NT2/D1 (cell line): ENCODE results near the gene IL21R.

Source experiments
- DNase-seq: peaks from one replicate; pipeline ENCODE4 v3.0.0-alpha.2; 2011; ENCODE audit warnings: low read depth, low spot score
- H3K27me3 ChIP-seq: 2 replicates; pipeline ENCODE4 v1.6.0; 2011; ENCODE audit warnings: mild to moderate bottlenecking; ENCODE audit not compliant: insufficient read length, insufficient read depth
- H3K36me3 ChIP-seq: 2 replicates; pipeline ENCODE4 v1.6.1; 2011; ENCODE audit warnings: mild to moderate bottlenecking, low read length, mixed read lengths; ENCODE audit not compliant: insufficient read depth, insufficient read length
- H3K4me1 ChIP-seq: 2 replicates; pipeline ENCODE4 v1.5.1; 2011; ENCODE audit not compliant: insufficient read depth, insufficient read length
- H3K4me3 ChIP-seq: 2 replicates; pipeline ENCODE4 v1.5.1; 2011; ENCODE audit warnings: low read depth; ENCODE audit not compliant: insufficient read length
- H3K9ac ChIP-seq: 2 replicates; pipeline ENCODE4 v1.6.0; 2011; ENCODE audit warnings: low read depth; ENCODE audit not compliant: insufficient read length
- H3K9me3 ChIP-seq: 2 replicates; pipeline ENCODE4 v1.5.1; 2011; ENCODE audit warnings: mild to moderate bottlenecking, low read length; ENCODE audit not compliant: insufficient read depth
- SUZ12 ChIP-seq: IDR thresholded peaks from 2 replicates; pipeline ENCODE4 v1.6.1; 2011; ENCODE audit not compliant: insufficient read length, insufficient read depth; ENCODE audit errors: extremely low read depth
- YY1 ChIP-seq: IDR thresholded peaks from 2 replicates; pipeline ENCODE4 v1.6.1; 2011; ENCODE audit not compliant: insufficient read length, insufficient read depth
- ZNF274 ChIP-seq: IDR thresholded peaks from 2 replicates; pipeline ENCODE4 v1.6.1; 2011; ENCODE audit warnings: mild to moderate bottlenecking, low read depth, low read length

Gene IL21R

DNA sequence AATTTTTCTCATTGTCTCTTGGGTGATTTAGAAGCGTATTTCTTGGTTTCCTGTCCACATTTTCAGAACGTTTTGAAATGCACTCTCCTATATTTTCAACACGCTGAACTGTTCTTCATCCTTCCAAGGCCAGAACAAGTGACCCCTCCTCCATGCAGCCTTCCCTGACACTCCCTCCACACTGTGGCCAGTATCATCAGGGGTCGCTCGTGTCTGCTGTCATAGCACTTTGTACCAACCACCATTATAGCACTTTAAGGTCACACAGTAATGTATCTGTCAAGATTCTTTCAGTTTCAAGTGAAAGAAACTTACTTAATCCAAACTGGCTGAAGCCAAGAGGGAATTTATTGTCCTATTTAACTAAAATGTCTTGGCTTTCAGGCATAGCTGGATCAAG is 17.5 kb upstream of the IL21R start:
- Histone ChIP-seq H3K4me1 (no peaks in the 10 kb centered on the region), H3K9ac (no peak overlapping the region), H3K36me3 (no peaks in the 10 kb centered on the region), H3K9me3 (peaks cover 17% of the 10 kb centered on the region; the same call in 1 of the 2 replicates), H3K4me3 (no peak overlapping the region), H3K27me3 (no peaks in the 10 kb centered on the region)
- no peak for TF ChIP-seq SUZ12
- no peak for DNase-seq

DNA sequence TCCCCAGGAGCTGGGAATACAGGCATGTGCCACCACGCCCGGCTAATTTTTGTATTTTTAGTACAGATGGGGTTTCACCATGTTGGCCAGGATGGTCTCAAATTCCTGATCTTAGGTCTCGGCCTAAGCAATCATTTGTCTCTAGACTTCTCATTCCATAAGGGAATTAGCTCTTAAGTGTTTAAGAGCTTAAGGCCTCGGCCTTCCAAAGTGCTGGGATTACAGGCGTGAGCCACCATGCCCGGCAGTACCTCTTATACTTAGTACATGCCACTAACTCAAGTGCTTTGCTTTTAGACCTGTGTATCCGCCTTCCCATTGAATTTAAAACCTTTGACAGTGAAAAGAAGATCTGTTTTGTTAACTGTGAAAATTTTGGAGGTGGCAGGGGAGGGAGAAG is 16.6 kb upstream of the IL21R start:
- no peak for DNase-seq
- Histone ChIP-seq H3K4me1 (no peaks in the 10 kb centered on the region), H3K9me3 (peaks cover 19% of the 10 kb centered on the region; the same call in 1 of the 2 replicates), H3K4me3 (no peak overlapping the region), H3K9ac (no peak overlapping the region), H3K36me3 (no peaks in the 10 kb centered on the region), H3K27me3 (no peaks in the 10 kb centered on the region)
- no peak for TF ChIP-seq SUZ12
- no peak for TF ChIP-seq ZNF274
- no peak for TF ChIP-seq YY1

- H3K27me3 ChIP-seq, result no peaks in the 10 kb centered on the region
- no peak overlapping the region for H3K4me3 ChIP-seq
- no peak for DNase-seq
These were observed 15.3 kb upstream of the IL21R start for GRCh38 chr16:27386674-27387073.

GRCh38 chr16:27387724-27388123 is 14.2 kb upstream of the IL21R start:
- no peaks in the 10 kb centered on the region for H3K27me3 ChIP-seq
- H3K4me1 ChIP-seq, result no peaks in the 10 kb centered on the region
- DNase-seq, result no peak
- H3K9me3 ChIP-seq, result peaks cover 21% of the 10 kb centered on the region; the same call in 1 of the 2 replicates
- no peaks in the 10 kb centered on the region for H3K36me3 ChIP-seq
- no peak overlapping the region for H3K9ac ChIP-seq
- no peak overlapping the region for H3K4me3 ChIP-seq
- TF ChIP-seq YY1 (no peak), SUZ12 (no peak), ZNF274 (no peak)

More at GRCh38 chr16:27386674-27387073, 15.3 kb upstream of the IL21R start:
- Histone ChIP-seq H3K36me3 (no peaks in the 10 kb centered on the region), H3K4me1 (no peaks in the 10 kb centered on the region), H3K9ac (no peak overlapping the region), H3K9me3 (peaks cover 19% of the 10 kb centered on the region; the same call in 1 of the 2 replicates)
- no peak for TF ChIP-seq SUZ12
- no peak for TF ChIP-seq YY1
- no peak for TF ChIP-seq ZNF274

- no peaks in the 10 kb centered on the region for H3K36me3 ChIP-seq
- DNase-seq, result no peak
- peaks cover 19% of the 10 kb centered on the region; the same call in 1 of the 2 replicates for H3K9me3 ChIP-seq
- H3K4me3 ChIP-seq, result no peak overlapping the region
- no peaks in the 10 kb centered on the region for H3K27me3 ChIP-seq
- no peak overlapping the region for H3K9ac ChIP-seq
- no peaks in the 10 kb centered on the region for H3K4me1 ChIP-seq
- TF ChIP-seq YY1 (no peak), SUZ12 (no peak), ZNF274 (no peak)
These were observed 12.6 kb upstream of the IL21R start for GRCh38 chr16:27389272-27389961.

DNA sequence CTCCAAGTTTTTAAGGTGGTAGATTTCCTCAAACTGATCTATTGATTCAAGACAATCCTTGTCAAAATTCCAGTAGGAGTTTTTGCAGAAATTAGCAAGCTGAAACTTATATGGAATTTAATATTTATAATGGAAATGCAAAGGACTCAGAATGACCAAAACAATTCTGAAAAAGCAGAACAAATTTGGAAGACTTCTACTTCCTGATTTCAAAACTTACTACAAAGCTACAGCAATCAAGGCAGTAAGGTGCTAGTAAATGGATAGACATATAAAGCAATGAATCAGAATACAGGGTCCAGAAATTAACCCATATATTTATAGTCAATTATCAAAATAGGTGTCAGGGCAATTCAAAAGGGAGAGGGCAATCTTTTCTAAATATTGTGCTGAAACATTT is 11.8 kb upstream of the IL21R start:
- DNase-seq, result no peak

GRCh38 chr16:27392671-27393070 is 9.3 kb upstream of the IL21R start:
- peaks cover 22% of the 10 kb centered on the region for H3K9me3 ChIP-seq
- DNase-seq, result no peak
- H3K27me3 ChIP-seq, result no peaks in the 10 kb centered on the region
- TF ChIP-seq SUZ12 (no peak), ZNF274 (no peak), YY1 (no peak)
- no peaks in the 10 kb centered on the region for H3K36me3 ChIP-seq
- H3K4me3 ChIP-seq, result no peak overlapping the region
- no peaks in the 10 kb centered on the region for H3K4me1 ChIP-seq
- no peak overlapping the region for H3K9ac ChIP-seq

More for the DNA sequence above, 11.8 kb upstream of the IL21R start:
- H3K9ac ChIP-seq, result no peak overlapping the region
- peaks cover 18% of the 10 kb centered on the region for H3K9me3 ChIP-seq
- no peaks in the 10 kb centered on the region for H3K36me3 ChIP-seq
- TF ChIP-seq SUZ12 (no peak), ZNF274 (no peak), YY1 (no peak)
- no peak overlapping the region for H3K4me3 ChIP-seq
- H3K27me3 ChIP-seq, result no peaks in the 10 kb centered on the region
- no peaks in the 10 kb centered on the region for H3K4me1 ChIP-seq
